Endothelial cell of umbilical vein (primary cell): ENCODE results near the gene LYPD1.

Source experiments
- FOS ChIP-seq: IDR thresholded peaks from 2 replicates; pipeline ENCODE4 v1.6.1; 2011; ENCODE audit warnings: mild to moderate bottlenecking, low read length, moderate library complexity, borderline replicate concordance; ENCODE audit not compliant: insufficient read depth
- GATA2 ChIP-seq: IDR thresholded peaks from 2 replicates; pipeline ENCODE4 v1.7.0; 2011; ENCODE audit warnings: low read depth, mild to moderate bottlenecking, moderate library complexity, mixed read lengths, low read length; ENCODE audit not compliant: insufficient read length, insufficient read depth
- MYC ChIP-seq: IDR thresholded peaks from one replicate; pipeline ENCODE4 v1.6.1; 2011; ENCODE audit warnings: mild to moderate bottlenecking, low read depth, low read length
- POLR2A ChIP-seq: IDR thresholded peaks from 2 replicates; pipeline ENCODE4 v1.6.1; 2012; ENCODE audit warnings: low read depth, mild to moderate bottlenecking, control low read depth, low read length
- POLR2AphosphoS5 ChIP-seq: IDR thresholded peaks from 2 replicates; pipeline ENCODE4 v1.6.1; 2012; ENCODE audit warnings: low read depth, mild to moderate bottlenecking, control low read depth, low read length, moderate library complexity; ENCODE audit not compliant: insufficient read depth
- TF ChIP-seq, protein P1 (sequence below), 2 donors: IDR thresholded peaks; 1 replicate in 1 of 2; 2 replicates in 1 of 2; pipeline ENCODE4 v1.5.1; 2011; ENCODE audit warnings: low read length in 2 of 2, mild to moderate bottlenecking in 2 of 2, moderate library complexity in 2 of 2, control low read depth in 1 of 2, inconsistent platforms in 1 of 2, low read depth in 1 of 2; ENCODE audit not compliant: insufficient read depth in 1 of 2; ENCODE audit errors: extremely low read depth in 1 of 2
- TF ChIP-seq, protein P2 (sequence below): IDR thresholded peaks from 2 replicates; pipeline ENCODE4 v1.6.1; 2011; ENCODE audit not compliant: insufficient read depth, insufficient read length

DNA sequence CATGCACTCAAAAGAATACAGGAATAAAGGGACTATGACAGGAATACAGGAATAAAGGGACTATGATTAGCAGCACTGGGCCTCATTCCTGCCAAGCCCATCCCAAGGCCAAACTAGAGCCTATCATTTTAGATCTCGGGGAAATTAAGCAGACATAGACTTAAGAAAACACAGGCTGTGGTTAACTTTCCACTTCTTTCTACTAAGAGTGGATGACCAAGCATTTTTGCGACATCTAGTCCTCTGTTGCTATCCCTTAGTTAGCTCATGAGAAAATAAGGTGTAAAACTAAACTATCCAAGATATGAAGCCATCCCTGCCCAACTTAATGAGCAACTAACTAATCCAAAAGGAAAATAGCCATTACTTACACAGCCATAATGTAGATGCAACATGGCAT lies 5.9 kb downstream of the LYPD1 start:
- TF ChIP-seq GATA2 (no peak), POLR2A (no peak), POLR2AphosphoS5 (no peak), MYC (no peak), FOS (no peak)
- TF ChIP-seq, protein P1, sequence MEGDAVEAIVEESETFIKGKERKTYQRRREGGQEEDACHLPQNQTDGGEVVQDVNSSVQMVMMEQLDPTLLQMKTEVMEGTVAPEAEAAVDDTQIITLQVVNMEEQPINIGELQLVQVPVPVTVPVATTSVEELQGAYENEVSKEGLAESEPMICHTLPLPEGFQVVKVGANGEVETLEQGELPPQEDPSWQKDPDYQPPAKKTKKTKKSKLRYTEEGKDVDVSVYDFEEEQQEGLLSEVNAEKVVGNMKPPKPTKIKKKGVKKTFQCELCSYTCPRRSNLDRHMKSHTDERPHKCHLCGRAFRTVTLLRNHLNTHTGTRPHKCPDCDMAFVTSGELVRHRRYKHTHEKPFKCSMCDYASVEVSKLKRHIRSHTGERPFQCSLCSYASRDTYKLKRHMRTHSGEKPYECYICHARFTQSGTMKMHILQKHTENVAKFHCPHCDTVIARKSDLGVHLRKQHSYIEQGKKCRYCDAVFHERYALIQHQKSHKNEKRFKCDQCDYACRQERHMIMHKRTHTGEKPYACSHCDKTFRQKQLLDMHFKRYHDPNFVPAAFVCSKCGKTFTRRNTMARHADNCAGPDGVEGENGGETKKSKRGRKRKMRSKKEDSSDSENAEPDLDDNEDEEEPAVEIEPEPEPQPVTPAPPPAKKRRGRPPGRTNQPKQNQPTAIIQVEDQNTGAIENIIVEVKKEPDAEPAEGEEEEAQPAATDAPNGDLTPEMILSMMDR (IDR thresholded peaks at IDR 0.05; ENCODE audit: extremely low read depth in 1 of 2, insufficient read depth in 1 of 2, low read depth in 1 of 2, low read length in 2 of 2) = no peak
- TF ChIP-seq, protein P2, sequence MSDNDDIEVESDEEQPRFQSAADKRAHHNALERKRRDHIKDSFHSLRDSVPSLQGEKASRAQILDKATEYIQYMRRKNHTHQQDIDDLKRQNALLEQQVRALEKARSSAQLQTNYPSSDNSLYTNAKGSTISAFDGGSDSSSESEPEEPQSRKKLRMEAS = no peak
